Caki2 (cell line): ENCODE data around the gene ELFN2. TPM values are rescaled to one million over a fixed set of nuclear protein-coding genes. Genes with fewer than 3 reads are reported as not detected.
A peak's percentile ranks its signal among the peaks of the same experiment; 100 is the strongest.

Experiments used
- DNase-seq: peaks from one replicate; pipeline ENCODE4 v3.0.0-alpha.2; 2015; ENCODE audit warnings: low read depth
- in situ Hi-C: cut with HindIII; loops from 2 replicates; pipeline ENCODE4 v1.10.0; 2016; ENCODE audit warnings: low sequenced_read_pairs, low pct_unique_long_range_greater_than_20kb, mixed read lengths
- total RNA-seq: library from RNA; depleted of rRNA; stranded (reverse); fragments of >200 nt; shearing (Covaris generic); gene quantifications from 2 replicates; pipeline ENCODE4 v1.2.3, GENCODE V29; 2014; ENCODE audit warnings: low replicate concordance

ELFN2 gene
- total RNA-seq, 1 experiment from 2014 or later = 10.2 TPM

GRCh38 chr22:37431801-37432707 is 4.8 kb upstream of the ELFN2 start:
- peak; percentile 99 for DNase-seq
- in situ Hi-C loops = no loop called here

- in situ Hi-C loops = no loop called here
- DNase-seq = no peak
Observed at GRCh38 chr22:37431366-37431765, 4.1 kb upstream of the ELFN2 start.

DNA sequence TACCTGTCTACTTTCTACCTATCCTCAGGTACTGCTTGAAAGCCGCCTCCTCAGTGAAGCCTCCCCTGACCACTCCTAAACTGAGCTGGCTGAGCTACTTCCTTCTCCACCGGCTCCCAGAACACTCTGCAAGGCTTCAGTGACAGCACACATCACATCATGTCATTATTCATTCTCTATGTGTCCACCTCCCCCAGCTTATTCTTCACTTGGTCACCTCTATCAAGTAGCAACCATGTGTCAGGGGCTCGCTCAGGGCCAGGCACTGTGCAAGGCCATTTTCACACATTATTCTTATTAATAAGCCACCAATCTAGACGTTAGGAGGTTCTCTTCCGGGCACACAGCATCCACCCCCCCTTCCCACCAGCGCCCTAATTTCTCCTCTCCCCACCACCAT is 3.7 kb upstream of the ELFN2 start:
- in situ Hi-C loops = no loop called here
- no peak for DNase-seq

DNA sequence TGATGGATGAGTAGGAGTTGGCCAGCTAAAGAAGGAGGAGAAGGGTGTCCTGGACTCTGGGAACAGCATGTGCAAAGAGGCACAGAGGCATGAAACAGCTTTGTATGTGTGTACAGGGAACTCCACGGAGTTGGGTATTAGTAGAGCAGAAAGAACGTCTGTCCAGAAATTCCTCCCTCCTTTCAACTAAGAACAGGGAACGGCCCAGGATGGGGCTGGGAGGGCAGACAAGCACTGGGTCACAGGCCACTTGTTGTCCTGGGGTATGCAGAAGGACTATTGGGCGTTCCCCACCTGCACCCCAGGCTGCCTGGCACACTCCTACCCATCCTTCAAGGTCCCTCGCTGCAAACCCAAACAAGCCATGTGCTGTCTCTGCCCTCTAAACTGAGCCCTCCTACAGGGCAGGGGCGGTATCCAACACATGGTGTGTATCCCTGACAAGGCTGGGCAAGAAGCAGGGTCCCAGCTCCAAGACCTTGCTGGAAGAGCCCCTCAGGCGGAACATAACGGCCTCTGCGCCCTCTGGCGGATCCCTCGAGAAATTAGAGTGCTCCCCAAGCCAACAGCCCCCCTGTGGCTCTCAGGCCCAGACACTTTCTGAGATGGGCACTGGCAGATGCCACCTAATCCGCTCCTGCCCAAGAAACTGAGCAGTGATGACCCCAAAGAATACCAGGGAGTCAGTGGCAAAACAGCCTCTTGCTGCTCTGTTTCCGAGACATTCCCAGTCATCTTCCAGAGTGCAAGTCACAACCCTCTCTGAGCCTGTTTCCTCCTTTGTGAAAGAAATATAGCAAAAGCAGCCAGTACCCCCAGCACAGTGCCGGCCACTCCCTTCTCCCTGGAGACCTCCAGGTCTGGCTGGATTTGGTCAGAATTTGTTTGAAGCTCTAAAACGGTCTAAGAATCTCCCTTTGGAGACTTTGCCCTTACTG is 1.6 kb upstream of the ELFN2 start:
- DNase-seq = peak; percentile 55
- in situ Hi-C loops = no loop called here

GRCh38 chr22:37427711-37428635 is 694 bp upstream of the ELFN2 start:
- in situ Hi-C loops = no loop called here
- DNase-seq = peak; percentile 22

DNA sequence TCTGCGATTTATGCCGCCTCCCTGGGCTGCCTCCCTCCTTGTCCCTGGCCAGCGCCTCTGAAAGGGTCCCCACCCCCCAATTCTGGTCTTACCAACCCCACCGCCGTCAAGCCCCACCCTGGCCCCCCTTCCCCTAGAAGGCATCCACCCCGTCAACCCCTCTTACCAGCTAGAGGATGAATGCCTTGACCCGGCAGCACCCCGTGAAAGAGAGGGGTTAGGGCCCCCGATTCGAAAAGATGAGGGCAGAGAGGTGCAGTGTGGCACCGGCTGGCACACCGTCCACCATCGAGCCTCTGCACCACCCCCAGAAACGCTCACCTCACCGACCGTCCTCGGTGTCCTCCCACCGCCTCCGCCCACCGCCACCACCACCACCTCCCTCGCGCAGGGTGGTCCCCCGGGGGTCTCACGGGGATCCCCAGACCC is 559 bp downstream of the ELFN2 start:
- in situ Hi-C loops = no loop called here
- DNase-seq = no peak

DNA sequence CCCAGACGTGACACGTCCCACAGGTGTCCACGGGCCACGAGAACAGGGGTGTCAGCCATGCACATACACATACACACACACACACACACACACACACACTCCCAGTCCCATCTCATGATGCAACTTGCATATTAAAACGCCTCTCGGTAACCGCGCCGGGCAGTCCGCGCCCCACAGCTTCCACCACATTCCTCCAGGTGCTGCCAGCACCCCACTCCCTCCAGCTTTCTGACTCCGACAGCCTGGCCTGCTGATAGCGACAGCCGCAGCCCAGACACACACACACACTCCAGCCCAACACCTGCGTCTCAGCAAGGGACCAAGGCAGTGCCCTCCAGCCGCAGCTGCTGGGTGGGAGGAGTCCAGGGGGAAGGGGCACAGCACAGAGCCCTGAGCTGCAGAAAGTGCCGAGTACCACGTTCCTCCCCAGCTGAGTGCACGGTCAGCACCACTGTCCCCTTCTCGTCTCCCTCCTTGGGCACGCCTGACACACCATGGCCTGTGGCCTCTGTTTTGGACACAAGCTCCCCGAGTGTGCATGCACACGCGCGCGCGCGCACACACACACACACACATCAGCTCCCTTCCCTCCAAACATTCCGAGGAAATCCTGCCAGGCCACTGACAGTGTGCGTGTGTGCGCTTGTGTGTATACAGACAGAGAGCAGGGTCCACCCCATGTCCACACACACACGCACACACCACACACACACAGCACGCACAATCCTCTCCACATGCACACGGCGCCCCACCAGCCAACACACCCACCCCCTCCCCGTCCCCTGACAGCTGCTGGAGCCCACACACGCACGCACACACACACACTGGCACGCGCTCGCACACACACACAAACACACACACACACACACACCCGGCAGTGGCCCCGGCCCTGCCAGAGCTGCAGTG is 1.2 kb downstream of the ELFN2 start:
- in situ Hi-C loops = no loop called here
- DNase-seq = peak; percentile 25

DNA sequence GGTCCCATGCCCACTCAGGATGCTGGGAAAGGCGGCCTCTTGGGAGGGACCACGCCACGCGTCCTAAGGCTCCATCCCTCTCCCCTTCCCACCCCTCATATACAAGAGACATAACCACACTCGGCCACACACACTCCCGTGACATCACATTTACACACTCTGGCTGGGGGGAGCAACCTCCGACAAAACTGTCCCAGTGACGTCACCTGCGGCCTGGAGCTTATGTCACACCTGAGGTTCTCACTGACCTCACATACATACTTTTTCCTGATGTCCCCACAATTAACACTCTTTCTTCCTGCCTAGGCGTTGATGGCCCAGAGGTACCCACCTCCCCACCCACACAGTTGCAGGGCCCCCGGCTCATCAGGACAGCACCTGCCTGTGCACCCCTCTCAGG is 1.9 kb downstream of the ELFN2 start:
- in situ Hi-C loops = no loop called here
- no peak for DNase-seq

DNA sequence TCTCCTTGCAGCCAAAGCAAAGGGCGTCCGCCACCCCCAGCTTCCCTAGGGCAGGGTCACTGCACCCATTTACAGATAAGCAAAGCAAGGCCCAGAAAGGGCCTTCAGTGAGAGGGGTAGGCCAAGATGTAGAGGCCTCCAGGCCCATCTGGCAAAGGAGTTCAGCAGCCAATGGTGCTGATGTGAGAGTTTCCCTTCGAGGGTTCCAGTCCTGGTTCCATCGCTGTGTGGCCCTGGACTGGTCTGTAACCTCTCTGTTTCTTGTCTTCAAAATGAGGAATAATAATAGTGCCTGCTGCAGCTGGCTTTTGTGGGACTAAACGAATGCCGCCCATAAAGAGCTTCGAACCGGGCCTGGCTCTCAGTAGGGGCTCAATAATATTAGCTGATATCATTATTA is 4.0 kb downstream of the ELFN2 start:
- in situ Hi-C loops = no loop called here
- DNase-seq = no peak

GRCh38 chr22:37421468-37421877 is 5.8 kb downstream of the ELFN2 start:
- in situ Hi-C loops = no loop called here
- DNase-seq = no peak

- in situ Hi-C loops = no loop called here
- DNase-seq = no peak
Observed at GRCh38 chr22:37420686-37421467, 6.4 kb downstream of the ELFN2 start.

DNA sequence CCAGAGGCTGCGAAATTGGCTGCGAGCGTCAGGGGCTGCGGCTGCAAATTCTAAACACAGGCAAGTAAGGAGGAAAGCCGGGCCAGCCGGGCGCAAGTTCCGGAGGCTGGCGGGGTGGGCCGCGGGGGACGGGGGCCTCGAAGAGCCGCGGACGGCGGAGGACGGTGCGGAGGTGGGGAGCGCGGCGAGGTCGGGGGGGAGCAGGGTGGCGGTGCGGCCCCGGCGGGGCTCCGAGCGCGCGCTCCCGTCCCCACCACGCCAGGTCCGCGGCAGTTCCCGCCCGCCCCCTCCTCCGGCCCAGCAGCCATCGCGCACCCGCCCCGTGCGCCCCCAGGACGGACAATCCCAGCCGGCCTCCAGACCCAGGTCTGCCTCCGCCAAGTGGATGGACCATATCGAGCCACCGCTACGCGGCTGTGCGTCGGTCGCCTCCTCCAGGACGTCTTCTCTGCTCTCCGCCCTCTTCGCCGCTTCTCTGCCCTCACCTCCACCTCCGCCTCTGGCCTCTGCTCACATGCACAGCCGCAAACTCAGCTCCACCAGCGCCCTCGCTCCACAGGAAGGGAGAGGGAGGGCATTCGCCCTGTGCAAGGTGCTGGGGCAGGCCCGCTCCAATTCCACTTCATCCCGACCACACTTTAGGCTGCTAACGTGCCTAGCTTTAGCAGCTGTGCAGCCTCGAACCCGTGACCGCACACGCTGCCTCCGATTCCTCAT is 7.2 kb downstream of the ELFN2 start:
- no peak for DNase-seq
- in situ Hi-C loops = no loop called here

DNA sequence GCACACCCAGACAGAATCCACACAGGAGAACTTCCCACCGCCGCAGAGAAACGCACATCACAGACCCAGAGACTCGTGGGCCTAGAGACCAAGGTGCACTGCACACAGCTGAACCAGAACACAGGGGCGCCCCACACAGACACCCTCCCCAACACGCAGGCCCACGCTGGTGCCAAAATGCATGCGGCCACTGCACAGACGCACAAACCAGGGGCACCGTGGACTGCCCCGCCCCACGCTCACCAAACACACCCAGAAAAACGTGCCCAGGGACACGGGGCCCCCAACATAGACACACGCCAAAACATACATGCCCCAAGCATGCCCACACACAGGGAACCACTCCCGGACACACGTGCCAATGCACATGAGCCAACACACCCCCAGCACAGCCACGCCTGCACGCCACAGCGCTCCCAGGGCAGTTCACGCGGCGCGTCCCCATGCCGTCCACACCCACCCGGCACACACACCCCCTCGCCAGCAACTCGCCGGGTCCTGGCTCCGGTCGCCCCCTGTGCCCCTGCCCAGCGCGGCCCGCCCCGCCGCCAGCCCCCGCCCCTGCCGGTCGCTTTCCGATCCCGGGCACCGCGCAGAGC is 7.8 kb downstream of the ELFN2 start:
- no peak for DNase-seq
- in situ Hi-C loops = no loop called here

DNA sequence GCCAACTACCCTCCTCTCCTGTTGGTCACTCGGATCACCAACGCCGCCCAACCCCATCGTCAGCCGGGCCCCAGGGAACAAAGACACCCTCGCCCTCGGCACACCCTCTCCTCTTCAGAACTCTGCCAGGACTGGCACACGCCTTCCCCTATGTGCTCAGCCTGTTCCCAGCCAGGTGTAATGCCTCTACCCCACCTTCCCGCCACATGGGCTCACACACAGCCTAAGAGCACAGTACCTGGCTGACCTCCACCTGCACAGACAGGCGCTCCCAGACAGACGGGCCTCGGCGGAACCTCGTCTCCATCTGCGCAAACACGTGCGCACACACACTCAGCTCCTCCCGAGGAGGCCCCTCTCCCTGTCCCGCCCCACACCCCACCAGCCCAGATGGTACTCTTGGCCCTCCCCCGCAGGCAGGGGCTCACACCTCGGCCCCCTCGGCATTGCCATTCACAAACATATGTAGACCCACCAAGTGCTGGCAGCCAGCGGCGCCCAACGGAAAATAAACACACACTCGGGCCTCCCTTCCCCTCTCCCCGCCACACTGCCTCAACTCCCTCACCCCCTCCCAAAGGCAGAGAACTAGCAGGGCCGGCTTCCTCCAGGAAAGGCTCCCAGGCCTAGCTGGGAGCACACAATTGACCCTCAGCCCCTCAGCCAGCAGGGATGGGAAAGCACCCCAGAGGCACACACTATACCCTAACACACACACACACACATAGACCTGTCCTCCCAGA is 8.5 kb downstream of the ELFN2 start:
- DNase-seq = no peak
- in situ Hi-C loops = no loop called here
